SJSA1 (cell line): ENCODE measurements around the gene APC. TPM values are rescaled to one million over a fixed set of nuclear protein-coding genes. Genes with fewer than 3 reads are reported as not detected.

ENCODE experiments used
- DNase-seq, 2 experiments: peaks; one replicate each; pipeline ENCODE4 v3.0.0-alpha.2; 2015 to 2020; ENCODE audit warnings: low spot score in 2 of 2, low read depth in 1 of 2
- H3K27ac ChIP-seq: fragments of 250-450 bp; sonication (Bioruptor Pico); 2 replicates; pipeline ENCODE4 v1.5.1; 2020; ENCODE audit warnings: mild to moderate bottlenecking, moderate library complexity
- H3K27me3 ChIP-seq: fragments of 250-450 bp; sonication (Bioruptor Pico); replicated peaks from 2 replicates; pipeline ENCODE4 v1.5.1; 2020; ENCODE audit warnings: mild to moderate bottlenecking, moderate library complexity
- H3K36me3 ChIP-seq: fragments of 250-450 bp; sonication (Bioruptor Pico); 2 replicates; pipeline ENCODE4 v1.5.1; 2020; ENCODE audit warnings: mild to moderate bottlenecking
- H3K4me1 ChIP-seq: fragments of 250-450 bp; sonication (Bioruptor Pico); replicated peaks from 2 replicates; pipeline ENCODE4 v1.6.1; 2021; ENCODE audit warnings: mild to moderate bottlenecking
- H3K4me3 ChIP-seq: fragments of 250-450 bp; sonication (Bioruptor Pico); 2 replicates; pipeline ENCODE4 v1.5.1; 2020; ENCODE audit warnings: mild to moderate bottlenecking
- H3K9me3 ChIP-seq: fragments of 250-450 bp; sonication (Bioruptor Pico); replicated peaks from 2 replicates; pipeline ENCODE4 v1.5.1; 2020; ENCODE audit warnings: mild to moderate bottlenecking
- total RNA-seq: library from RNA; depleted of rRNA; stranded (reverse); fragments of >200 nt; shearing (Covaris generic); gene quantifications from 2 replicates; pipeline ENCODE4 v1.2.3, GENCODE V29; 2014

The APC gene
- total RNA-seq, 1 experiment from 2014 or later, result 44.7 TPM

GRCh38 chr5:112860929-112861637 is 123.4 kb downstream of the APC start, which contains the start of gene SRP19:
Gene SRP19 (plus strand): TSS chr5:112861287. CDS start chr5:112861377, 90 bp downstream.
- H3K9me3 ChIP-seq, result no peaks in the 10 kb centered on the region
- DNase-seq, result peak; percentile 94 to 97
- peaks cover 17% of the 10 kb centered on the region for H3K4me1 ChIP-seq
- H3K4me3 ChIP-seq, result peak within 1 kb of the TSS; percentile 68
- H3K36me3 ChIP-seq, result peaks cover 42% of the 10 kb centered on the region
- no peaks in the 10 kb centered on the region for H3K27me3 ChIP-seq
- peak within 1 kb of the TSS; percentile 44 for H3K27ac ChIP-seq

GRCh38 chr5:112861638-112861985 is 123.9 kb downstream of the APC start:
- no peaks in the 10 kb centered on the region for H3K9me3 ChIP-seq

GRCh38 chr5:112862085-112862484 is 124.4 kb downstream of the APC start:
- H3K36me3 ChIP-seq, result peaks cover 52% of the 10 kb centered on the region
- H3K4me1 ChIP-seq, result peaks cover 17% of the 10 kb centered on the region
- DNase-seq, result no peak

More at GRCh38 chr5:112861638-112861985, 123.9 kb downstream of the APC start:
- H3K27me3 ChIP-seq, result no peaks in the 10 kb centered on the region
- H3K36me3 ChIP-seq, result peaks cover 47% of the 10 kb centered on the region
- H3K4me1 ChIP-seq, result peaks cover 17% of the 10 kb centered on the region
- no peak for DNase-seq
- H3K4me3 ChIP-seq, result peak overlapping the region; percentile 68
- H3K27ac ChIP-seq, result peak overlapping the region; percentile 2; the same call in 1 of the 2 replicates

GRCh38 chr5:112863549-112863948 is 125.9 kb downstream of the APC start:
- Histone ChIP-seq H3K36me3 (peaks cover 67% of the 10 kb centered on the region), H3K9me3 (no peaks in the 10 kb centered on the region), H3K27ac (no peak overlapping the region), H3K4me3 (no peak overlapping the region), H3K27me3 (no peaks in the 10 kb centered on the region), H3K4me1 (peaks cover 17% of the 10 kb centered on the region)
- no peak for DNase-seq

More at GRCh38 chr5:112862085-112862484, 124.4 kb downstream of the APC start:
- no peaks in the 10 kb centered on the region for H3K9me3 ChIP-seq
- H3K27me3 ChIP-seq, result no peaks in the 10 kb centered on the region
- H3K4me3 ChIP-seq, result peak overlapping the region; percentile 68
- no peak overlapping the region for H3K27ac ChIP-seq

- Histone ChIP-seq H3K27me3 (no peaks in the 10 kb centered on the region), H3K36me3 (peaks cover 83% of the 10 kb centered on the region)
These were observed 127.4 kb downstream of the APC start for GRCh38 chr5:112865128-112865527.

GRCh38 chr5:112866739-112867138 is 129.1 kb downstream of the APC start:
- H3K27ac ChIP-seq, result no peak overlapping the region
- no peak for DNase-seq
- H3K4me1 ChIP-seq, result peaks cover 12% of the 10 kb centered on the region
- H3K36me3 ChIP-seq, result peaks cover 91% of the 10 kb centered on the region
- no peaks in the 10 kb centered on the region for H3K9me3 ChIP-seq
- no peaks in the 10 kb centered on the region for H3K27me3 ChIP-seq
- no peak overlapping the region for H3K4me3 ChIP-seq

More at GRCh38 chr5:112865128-112865527, 127.4 kb downstream of the APC start:
- H3K27ac ChIP-seq, result no peak overlapping the region
- H3K4me1 ChIP-seq, result peaks cover 17% of the 10 kb centered on the region
- no peaks in the 10 kb centered on the region for H3K9me3 ChIP-seq
- H3K4me3 ChIP-seq, result no peak overlapping the region
- no peak for DNase-seq

- Histone ChIP-seq H3K4me3 (no peak overlapping the region), H3K9me3 (no peaks in the 10 kb centered on the region), H3K27ac (no peak overlapping the region), H3K36me3 (peaks cover 91% of the 10 kb centered on the region), H3K4me1 (peaks cover 9% of the 10 kb centered on the region), H3K27me3 (no peaks in the 10 kb centered on the region)
- no peak for DNase-seq
These were observed 129.7 kb downstream of the APC start for GRCh38 chr5:112867411-112867810.

- H3K4me1 ChIP-seq, result no peaks in the 10 kb centered on the region
- peaks cover 84% of the 10 kb centered on the region for H3K36me3 ChIP-seq
- H3K9me3 ChIP-seq, result no peaks in the 10 kb centered on the region
- no peak overlapping the region for H3K27ac ChIP-seq
- no peak overlapping the region for H3K4me3 ChIP-seq
- no peak for DNase-seq
- H3K27me3 ChIP-seq, result no peaks in the 10 kb centered on the region
These were observed 132.3 kb downstream of the APC start for GRCh38 chr5:112869948-112870347.

GRCh38 chr5:112870966-112871365 is 133.3 kb downstream of the APC start:
- DNase-seq, result no peak
- Histone ChIP-seq H3K4me3 (no peak overlapping the region), H3K9me3 (no peaks in the 10 kb centered on the region), H3K4me1 (no peaks in the 10 kb centered on the region), H3K27ac (no peak overlapping the region), H3K36me3 (peaks cover 85% of the 10 kb centered on the region), H3K27me3 (no peaks in the 10 kb centered on the region)

- peaks cover 6% of the 10 kb centered on the region for H3K4me1 ChIP-seq
- H3K4me3 ChIP-seq, result no peak overlapping the region
- H3K27me3 ChIP-seq, result no peaks in the 10 kb centered on the region
- H3K9me3 ChIP-seq, result no peaks in the 10 kb centered on the region
- H3K27ac ChIP-seq, result no peak overlapping the region
- no peak for DNase-seq
- H3K36me3 ChIP-seq, result peaks cover 84% of the 10 kb centered on the region
These were observed 138.7 kb downstream of the APC start for GRCh38 chr5:112876362-112876761.

- Histone ChIP-seq H3K27me3 (no peaks in the 10 kb centered on the region), H3K27ac (no peak overlapping the region), H3K36me3 (peaks cover 90% of the 10 kb centered on the region), H3K4me3 (no peak overlapping the region), H3K4me1 (peaks cover 6% of the 10 kb centered on the region), H3K9me3 (no peaks in the 10 kb centered on the region)
- no peak for DNase-seq
These were observed 140.4 kb downstream of the APC start for GRCh38 chr5:112878101-112878500.

- Histone ChIP-seq H3K4me3 (no peak overlapping the region), H3K4me1 (peaks cover 6% of the 10 kb centered on the region), H3K36me3 (peaks cover 93% of the 10 kb centered on the region), H3K27ac (no peak overlapping the region), H3K27me3 (no peaks in the 10 kb centered on the region), H3K9me3 (no peaks in the 10 kb centered on the region)
- peak in 1 of 2 experiments; percentile 13 for DNase-seq
These were observed 141.1 kb downstream of the APC start for GRCh38 chr5:112878760-112879159.

- Histone ChIP-seq H3K4me3 (no peak overlapping the region), H3K4me1 (peaks cover 6% of the 10 kb centered on the region), H3K36me3 (peaks cover 93% of the 10 kb centered on the region), H3K27ac (no peak overlapping the region), H3K27me3 (no peaks in the 10 kb centered on the region), H3K9me3 (no peaks in the 10 kb centered on the region)
- no peak for DNase-seq
These were observed 142.7 kb downstream of the APC start for GRCh38 chr5:112880219-112880964.

GRCh38 chr5:112883192-112883591 is 145.5 kb downstream of the APC start:
- H3K27ac ChIP-seq, result no peak overlapping the region
- no peak overlapping the region for H3K4me3 ChIP-seq
- no peaks in the 10 kb centered on the region for H3K27me3 ChIP-seq
- H3K36me3 ChIP-seq, result peaks cover 91% of the 10 kb centered on the region
- H3K4me1 ChIP-seq, result peaks cover 6% of the 10 kb centered on the region
- no peak for DNase-seq
- H3K9me3 ChIP-seq, result no peaks in the 10 kb centered on the region
